Mononuclear cell (primary cell): ENCODE results near the gene GLS2. TPM values are rescaled to one million over a fixed set of nuclear protein-coding genes. Genes with fewer than 3 reads are reported as not detected.
"Not testable (repeated sequence)": the region's sequence is repeated elsewhere in the genome, so short reads cannot be mapped to it uniquely, and the experiment has no call there.

Experiments
- H3K27me3 ChIP-seq: 2 replicates; pipeline ENCODE4 v1.6.0; 2011; ENCODE audit warnings: low read length, control low read depth; ENCODE audit not compliant: insufficient read depth
- H3K4me1 ChIP-seq: 2 replicates; pipeline ENCODE4 v1.5.1; 2011; ENCODE audit warnings: mild to moderate bottlenecking, low read length, control low read depth; ENCODE audit not compliant: insufficient read depth
- H3K4me3 ChIP-seq: 2 replicates; pipeline ENCODE4 v1.5.1; 2011; ENCODE audit warnings: mild to moderate bottlenecking, low read length, moderate library complexity
- H3K9me3 ChIP-seq: 2 replicates; pipeline ENCODE4 v1.5.1; 2011; ENCODE audit warnings: low read depth, mild to moderate bottlenecking, control low read depth, low read length
- total RNA-seq: library from RNA; depleted of rRNA; stranded (reverse); fragments of >200 nt; gene quantifications from one replicate; pipeline ENCODE4 v1.2.3, GENCODE V29; 2012

Gene GLS2
- total RNA-seq, 1 donor = 1.2 TPM

GRCh38 chr12:56474389-56474788 is 13.6 kb downstream of the GLS2 start:
- no peak overlapping the region for H3K4me3 ChIP-seq
- H3K9me3 ChIP-seq = no peaks in the 10 kb centered on the region
- peaks cover 25% of the 10 kb centered on the region for H3K4me1 ChIP-seq
- no peaks in the 10 kb centered on the region for H3K27me3 ChIP-seq

GRCh38 chr12:56469007-56469930 is 18.7 kb downstream of the GLS2 start:
- Histone ChIP-seq H3K4me3 (peak overlapping the region; percentile 85), H3K4me1 (peaks cover 32% of the 10 kb centered on the region), H3K27me3 (no peaks in the 10 kb centered on the region), H3K9me3 (no peaks in the 10 kb centered on the region)

DNA sequence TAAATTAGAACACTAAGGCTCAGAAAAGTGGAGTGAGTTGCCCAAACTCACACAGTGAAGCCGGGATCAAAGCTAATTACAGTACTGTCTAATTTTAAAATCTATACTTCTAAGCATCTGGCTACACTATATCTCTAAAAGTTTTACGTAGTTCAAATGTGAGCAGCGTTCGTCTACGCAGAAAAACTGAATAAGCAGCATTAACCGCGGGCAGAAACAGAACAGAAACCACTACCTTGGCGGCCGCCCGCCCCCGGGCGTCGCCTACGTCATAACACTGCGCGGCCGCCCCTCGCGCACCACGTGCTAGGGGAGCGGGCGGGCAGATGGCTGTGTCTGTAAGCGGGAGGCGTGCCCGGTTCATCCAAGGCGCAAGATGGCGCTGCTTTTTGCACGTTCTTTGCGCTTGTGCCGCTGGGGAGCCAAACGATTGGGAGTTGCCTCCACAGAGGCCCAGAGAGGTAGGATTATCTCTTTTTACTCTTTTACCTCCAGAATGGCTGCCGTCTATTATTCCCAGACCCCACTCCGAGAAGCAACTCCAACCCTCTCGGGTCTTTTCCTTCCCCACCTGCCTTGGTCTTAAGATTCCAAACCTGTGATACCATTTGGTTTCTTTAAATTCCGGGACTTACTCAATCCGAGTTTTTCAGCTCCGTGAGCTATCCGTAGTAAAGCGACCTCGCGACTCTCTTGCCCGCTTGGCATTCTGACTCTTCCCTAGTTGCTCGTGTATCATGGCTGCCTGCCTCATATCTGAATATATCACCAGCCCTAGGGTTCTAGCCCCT is 19.6 kb downstream of the GLS2 start, which contains the start of gene SPRYD4:
Gene SPRYD4 (plus strand): TSS at position 363 of the 791 bp plus-strand sequence. CDS start 14 bp downstream, at position 377.
- Histone ChIP-seq H3K4me3 (peak within 1 kb of the TSS; percentile 85), H3K9me3 (no peaks in the 10 kb centered on the region), H3K27me3 (no peaks in the 10 kb centered on the region), H3K4me1 (peaks cover 32% of the 10 kb centered on the region)

DNA sequence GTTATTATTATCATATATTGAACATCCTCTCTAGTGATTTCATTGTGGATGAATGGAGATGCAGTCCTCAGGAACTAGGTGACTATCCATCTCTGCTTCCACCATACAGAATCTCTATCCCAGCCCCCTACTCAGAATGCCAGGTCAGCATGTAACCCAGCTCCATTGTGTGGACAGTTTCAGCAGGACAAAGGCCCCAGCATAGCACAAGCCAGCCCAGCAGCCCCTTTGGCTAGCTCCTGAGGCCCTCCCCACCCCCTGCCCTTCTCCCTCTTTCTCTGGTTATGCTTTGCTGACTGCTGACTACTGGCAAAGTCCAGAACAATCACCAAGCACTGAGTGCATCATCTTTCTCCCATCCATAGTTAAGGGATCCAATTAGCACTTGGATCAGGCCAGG is 25.4 kb downstream of the GLS2 start:
- no peaks in the 10 kb centered on the region for H3K9me3 ChIP-seq

GRCh38 chr12:56461235-56462159 is 26.5 kb downstream of the GLS2 start:
- H3K4me1 ChIP-seq = no peaks in the 10 kb centered on the region

More for the DNA sequence above, 25.4 kb downstream of the GLS2 start:
- H3K4me3 ChIP-seq = no peak overlapping the region
- H3K4me1 ChIP-seq = no peaks in the 10 kb centered on the region
- no peaks in the 10 kb centered on the region for H3K27me3 ChIP-seq

GRCh38 chr12:56457817-56458216 is 30.1 kb downstream of the GLS2 start:
- Histone ChIP-seq H3K27me3 (no peaks in the 10 kb centered on the region), H3K4me3 (no peak overlapping the region), H3K4me1 (no peaks in the 10 kb centered on the region), H3K9me3 (no peaks in the 10 kb centered on the region)

More at GRCh38 chr12:56461235-56462159, 26.5 kb downstream of the GLS2 start:
- Histone ChIP-seq H3K9me3 (no peaks in the 10 kb centered on the region), H3K27me3 (no peaks in the 10 kb centered on the region), H3K4me3 (no peak overlapping the region)

DNA sequence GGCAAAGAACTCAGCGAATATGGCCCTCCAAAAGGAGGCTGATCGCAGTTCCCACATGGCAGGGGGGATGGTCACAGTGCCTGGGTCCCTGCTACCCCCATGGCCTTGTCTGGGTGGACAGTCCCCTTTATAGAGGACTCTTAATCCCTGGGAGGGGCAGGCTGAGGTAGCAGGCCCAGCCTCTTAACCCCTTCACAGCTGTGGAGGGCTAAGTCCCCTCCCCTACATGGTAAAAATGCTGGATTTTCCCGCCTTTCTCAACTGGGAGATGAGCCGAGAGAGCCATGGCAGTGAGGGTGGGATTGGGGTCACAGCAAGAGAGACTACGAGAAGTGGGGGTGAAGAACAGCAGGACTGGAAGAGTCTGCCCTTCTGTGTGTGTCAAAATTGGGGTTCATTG is 33.4 kb downstream of the GLS2 start, which contains the start of gene MIP:
Gene MIP (minus strand): TSS at position 101 of the 400 bp plus-strand sequence. CDS start 44 bp downstream, at position 57.
- H3K4me1 ChIP-seq = peaks cover 6% of the 10 kb centered on the region
- no peaks in the 10 kb centered on the region for H3K9me3 ChIP-seq
- H3K27me3 ChIP-seq = no peaks in the 10 kb centered on the region
- no peak within 1 kb of the TSS for H3K4me3 ChIP-seq

GRCh38 chr12:56451147-56451546 is 36.8 kb downstream of the GLS2 start:
- Histone ChIP-seq H3K9me3 (no peaks in the 10 kb centered on the region), H3K4me1 (peaks cover 18% of the 10 kb centered on the region)

DNA sequence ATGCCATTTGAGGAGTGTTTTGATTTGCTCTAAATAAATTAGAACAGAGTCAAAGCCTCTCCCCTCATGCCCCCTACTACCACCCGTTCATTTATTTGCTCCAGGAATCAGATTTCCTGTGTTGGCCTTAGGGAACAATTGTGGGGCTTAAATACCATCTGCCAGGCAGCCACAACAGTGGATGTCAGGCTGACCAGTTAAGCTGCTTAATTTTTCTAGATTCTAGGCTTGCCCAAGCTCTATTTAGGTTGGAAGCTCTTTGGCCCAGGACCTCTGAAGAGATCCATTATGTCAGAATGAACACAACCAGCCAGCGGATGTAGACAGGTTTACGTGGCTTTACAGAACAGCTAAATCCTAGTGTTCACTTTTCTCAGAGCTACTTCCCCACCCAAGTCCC is 37.7 kb downstream of the GLS2 start:
- H3K9me3 ChIP-seq = no peaks in the 10 kb centered on the region
- peaks cover 18% of the 10 kb centered on the region for H3K4me1 ChIP-seq
- no peak overlapping the region for H3K4me3 ChIP-seq
- no peaks in the 10 kb centered on the region for H3K27me3 ChIP-seq

More at GRCh38 chr12:56451147-56451546, 36.8 kb downstream of the GLS2 start:
- H3K4me3 ChIP-seq = no peak overlapping the region
- H3K27me3 ChIP-seq = no peaks in the 10 kb centered on the region

DNA sequence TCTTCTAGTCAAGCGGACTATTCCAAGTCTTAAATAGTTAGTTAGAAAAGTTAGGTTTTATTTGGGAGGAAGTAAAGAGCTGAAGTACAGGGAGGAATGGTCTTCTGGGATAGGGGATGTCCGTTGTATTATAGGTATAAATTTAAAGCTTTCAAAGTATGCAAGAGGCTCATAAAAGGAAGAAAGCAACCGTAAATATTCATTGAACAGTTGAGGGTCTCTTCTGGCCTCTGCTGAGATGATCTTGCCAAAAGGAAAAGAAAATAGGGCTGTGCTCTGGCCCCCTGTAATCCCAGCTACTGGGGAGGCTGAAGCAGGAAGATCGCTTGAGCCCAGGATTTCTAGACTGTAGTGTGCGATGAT is 38.4 kb downstream of the GLS2 start:
- peak overlapping the region; percentile 76 for H3K4me3 ChIP-seq
- H3K4me1 ChIP-seq = peaks cover 18% of the 10 kb centered on the region

DNA sequence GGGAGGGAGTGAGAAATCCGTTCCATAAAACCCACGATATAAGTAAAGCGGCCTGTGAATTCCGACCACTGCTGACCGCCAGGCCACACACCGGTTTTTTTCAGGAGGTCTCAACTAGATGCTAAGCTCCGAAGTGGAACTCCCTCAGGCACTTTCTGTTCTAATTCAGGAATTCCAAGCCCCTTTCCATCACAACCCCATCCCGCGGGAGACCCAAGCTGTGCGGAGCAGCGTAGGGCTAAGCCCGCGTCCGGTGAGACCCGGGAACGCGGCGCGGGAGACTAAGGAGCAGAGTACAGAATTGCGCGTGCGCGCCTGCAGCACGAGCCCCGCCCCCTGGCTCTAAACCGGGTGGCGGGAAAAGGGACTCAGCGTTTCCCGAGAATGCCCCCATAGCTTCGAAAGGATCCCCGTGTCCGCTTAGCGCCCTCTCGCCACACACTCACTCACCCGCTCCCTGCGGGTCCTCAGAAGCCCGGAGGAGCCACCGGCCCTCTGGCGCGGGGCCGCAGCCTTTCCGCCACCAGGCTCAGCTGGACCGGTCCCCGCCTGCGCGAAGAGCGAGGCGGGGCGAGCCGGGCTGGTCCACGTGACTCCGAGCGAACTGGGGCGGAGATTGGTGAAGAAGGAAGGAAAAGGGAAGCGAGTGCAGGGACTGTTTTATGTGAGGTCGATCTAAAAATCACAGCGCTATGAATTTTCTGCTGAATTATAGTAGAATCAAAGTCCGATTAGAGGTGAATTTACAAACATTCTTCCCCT is 38.9 kb downstream of the GLS2 start, which contains the start of gene TIMELESS:
Gene TIMELESS (minus strand): TSS at position 567 of the 762 bp plus-strand sequence. CDS start 15,256 bp downstream, outside the sequence.
- H3K4me1 ChIP-seq = peaks cover 18% of the 10 kb centered on the region
- no peaks in the 10 kb centered on the region for H3K27me3 ChIP-seq
- no peaks in the 10 kb centered on the region for H3K9me3 ChIP-seq
- H3K4me3 ChIP-seq = peak within 1 kb of the TSS; percentile 76

More for the DNA sequence above, 38.4 kb downstream of the GLS2 start:
- Histone ChIP-seq H3K9me3 (no peaks in the 10 kb centered on the region), H3K27me3 (no peaks in the 10 kb centered on the region)

DNA sequence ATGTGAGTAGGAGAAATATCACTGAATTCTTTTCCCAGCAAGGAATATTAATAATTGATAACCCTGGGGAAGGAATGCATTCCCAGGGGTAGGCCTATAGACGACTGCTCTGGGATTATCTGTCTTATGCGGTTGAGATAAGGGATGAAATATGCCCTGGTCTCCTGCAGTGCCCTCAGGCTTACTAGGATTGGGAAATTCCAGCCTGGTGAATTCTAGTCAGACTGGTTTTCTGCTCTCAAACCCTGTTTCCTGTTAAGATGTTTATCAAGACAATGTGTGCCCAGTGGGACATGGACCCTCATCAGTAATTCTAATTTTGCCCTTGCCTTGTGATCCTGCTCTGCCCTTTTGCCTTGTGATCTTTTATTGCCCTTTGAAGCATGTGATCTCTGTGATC is 44.8 kb downstream of the GLS2 start:
- not testable (repeated sequence) for H3K4me1 ChIP-seq, H3K4me3 ChIP-seq, H3K9me3 ChIP-seq, H3K27me3 ChIP-seq

DNA sequence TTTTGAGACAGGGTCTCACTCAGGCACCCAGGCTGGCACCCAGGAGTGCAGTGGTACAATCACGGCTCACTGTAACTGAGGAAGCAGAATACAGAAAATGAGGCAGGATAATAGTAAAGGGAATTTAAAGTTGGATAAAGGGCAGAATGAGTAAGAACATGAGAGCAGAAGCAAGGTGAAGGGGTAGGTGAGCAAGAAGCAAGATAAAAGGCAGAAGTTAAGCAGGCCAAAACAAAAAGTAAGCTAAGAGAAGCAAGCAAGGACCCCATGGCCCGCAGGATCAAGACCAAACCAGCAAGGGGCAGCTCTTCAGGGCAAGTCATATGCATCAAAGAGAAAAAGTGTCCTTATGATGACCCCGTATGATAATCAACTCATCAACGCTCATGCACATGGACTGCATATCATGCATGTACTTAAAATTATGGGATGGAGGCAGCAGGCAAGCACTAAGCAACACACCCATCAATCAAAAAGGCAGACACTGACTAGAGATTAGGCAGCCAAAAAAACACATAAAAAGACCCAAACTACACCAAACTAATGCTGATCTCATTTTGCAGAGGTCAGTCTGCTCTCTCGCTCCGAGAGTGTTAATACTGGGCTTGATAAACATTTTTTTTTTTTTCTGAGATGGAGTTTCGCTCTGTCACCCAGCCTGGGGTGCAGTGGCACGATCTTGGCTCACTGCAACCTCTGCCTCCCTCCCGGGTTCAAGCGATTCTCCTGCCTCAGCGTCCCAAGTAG is 50.4 kb downstream of the GLS2 start:
- Histone ChIP-seq H3K27me3 (no peaks in the 10 kb centered on the region), H3K4me1 (no peaks in the 10 kb centered on the region), H3K4me3 (no peak overlapping the region), H3K9me3 (no peaks in the 10 kb centered on the region)
